GM21423 (cell line): ENCODE results near the gene ENPP5.
A peak's percentile ranks its signal among the peaks of the same experiment; 100 is the strongest.
"Not testable (repeated sequence)": the region's sequence is repeated elsewhere in the genome, so short reads cannot be mapped to it uniquely, and the experiment has no call there.

Source experiments
- ATAC-seq: cut with Tn5 transposase; IDR thresholded peaks from one replicate; pipeline ENCODE4 v1.9.1; 2021; ENCODE audit warnings: mild to moderate bottlenecking, moderate library complexity; ENCODE audit not compliant: unreplicated experiment

The ENPP5 gene

DNA sequence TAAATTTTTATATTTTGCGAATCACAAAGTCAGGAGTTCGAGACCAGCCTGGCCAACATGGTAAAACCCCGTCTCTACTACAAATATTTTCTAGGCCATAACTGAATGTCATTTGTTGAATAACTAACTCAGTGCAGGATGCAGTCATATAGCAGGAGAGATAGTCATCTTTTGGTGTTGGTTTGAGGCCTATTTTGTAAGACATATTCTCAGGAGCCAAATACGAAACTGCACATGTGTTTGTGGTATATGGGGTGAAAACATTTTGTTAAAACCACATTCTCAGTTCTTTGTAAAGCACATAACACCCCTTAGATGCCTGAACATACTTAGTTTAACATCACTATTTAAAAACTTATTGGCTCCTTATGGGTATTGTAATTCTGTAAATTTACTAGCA is 4.7 kb upstream of the ENPP5 start:
- ATAC-seq = peak; percentile 78

DNA sequence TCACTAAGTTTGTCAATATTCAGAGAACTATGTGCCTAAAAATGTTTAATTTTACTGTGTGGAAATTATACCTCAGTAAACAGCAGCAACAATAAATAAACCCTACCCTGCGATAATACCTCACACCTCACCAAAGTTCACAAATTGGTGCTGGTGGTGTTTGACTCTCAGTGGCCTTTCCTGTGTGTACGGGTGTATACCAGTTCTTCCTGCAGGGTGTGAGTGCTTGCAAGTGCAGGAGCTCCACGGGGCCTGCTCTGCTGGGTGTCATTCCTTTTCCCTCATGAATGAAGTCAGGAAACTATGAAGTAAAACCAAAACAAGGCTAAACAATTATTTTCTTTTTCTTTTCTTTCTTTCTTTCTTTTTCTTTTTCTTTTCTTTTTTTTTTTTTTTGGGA is 4.1 kb upstream of the ENPP5 start:
- no peak for ATAC-seq

DNA sequence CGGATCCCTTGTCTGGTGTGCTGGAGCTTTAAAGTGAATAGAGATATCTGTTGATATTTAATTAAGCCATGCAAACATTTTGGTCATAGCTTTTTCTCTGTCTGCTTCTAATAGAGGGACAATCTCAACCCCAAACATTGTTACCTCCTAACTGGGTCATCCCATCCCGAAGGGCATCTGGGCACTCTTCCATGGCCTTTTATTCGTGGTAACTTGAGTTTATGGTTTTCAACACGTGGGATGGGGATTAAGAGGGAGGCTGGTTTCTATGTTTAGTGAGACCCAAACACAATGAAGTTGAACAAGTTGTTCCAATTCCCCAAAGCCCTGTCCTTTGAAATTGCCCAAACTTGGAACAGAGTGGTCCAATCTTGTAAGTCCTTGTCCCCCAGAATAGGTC is 1.4 kb upstream of the ENPP5 start:
- no peak for ATAC-seq

DNA sequence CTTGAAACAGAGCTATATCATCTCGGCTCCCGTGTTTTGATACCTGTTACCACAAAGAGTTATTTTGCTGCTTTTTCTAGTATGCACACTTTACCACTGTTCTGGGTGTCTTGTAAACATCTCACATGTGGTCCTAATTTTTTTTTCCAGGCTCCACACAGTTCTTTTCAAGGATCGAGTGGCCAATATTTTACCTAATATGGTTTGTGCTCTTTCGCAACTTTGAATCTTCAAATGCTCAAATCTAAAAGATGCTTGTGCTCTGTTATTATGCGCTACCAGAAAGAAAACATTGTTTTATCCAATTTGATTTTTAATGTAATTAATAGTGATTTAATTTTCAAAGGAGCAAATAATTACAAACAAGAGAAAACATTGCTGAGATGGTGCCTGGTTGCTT is 10.7 kb downstream of the ENPP5 start:
- ATAC-seq = no peak

DNA sequence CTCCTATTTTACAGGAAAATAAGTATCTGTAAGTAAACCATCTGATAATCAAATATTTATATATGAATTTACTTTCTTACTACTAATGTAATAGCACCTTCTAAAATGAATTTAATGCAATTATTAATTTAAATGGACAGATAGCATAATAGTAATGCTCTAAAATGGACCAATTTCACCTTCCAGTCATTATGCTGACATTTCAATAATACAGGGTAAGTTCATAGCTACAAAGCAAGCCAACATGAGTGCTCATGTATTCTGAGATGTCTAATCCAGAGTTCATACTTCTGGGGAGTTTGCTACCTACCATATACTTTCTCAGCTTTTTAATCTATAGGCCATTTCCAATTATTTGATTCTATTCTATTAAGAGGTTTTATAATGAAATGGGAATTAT is 11.6 kb downstream of the ENPP5 start:
- no peak for ATAC-seq

DNA sequence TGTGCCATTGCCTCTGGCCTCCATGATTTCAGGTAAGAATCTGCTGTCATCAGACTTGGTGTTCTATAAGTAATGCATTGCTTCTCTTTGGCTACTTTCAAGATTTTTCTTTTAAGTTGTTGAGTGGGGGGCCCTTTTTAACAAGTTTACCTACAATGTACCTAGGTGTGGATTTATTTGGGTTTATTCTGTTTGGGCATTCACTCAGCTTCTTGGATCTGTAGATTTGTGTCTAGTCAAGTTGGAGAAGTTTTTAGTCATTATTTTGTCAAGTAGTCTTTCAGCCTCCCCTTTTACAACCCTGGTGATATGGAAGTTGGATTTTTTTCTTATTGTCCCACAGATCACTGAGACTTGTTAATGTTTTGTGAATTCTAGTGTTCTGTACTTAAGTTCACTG is 14.1 kb downstream of the ENPP5 start:
- ATAC-seq = no peak

DNA sequence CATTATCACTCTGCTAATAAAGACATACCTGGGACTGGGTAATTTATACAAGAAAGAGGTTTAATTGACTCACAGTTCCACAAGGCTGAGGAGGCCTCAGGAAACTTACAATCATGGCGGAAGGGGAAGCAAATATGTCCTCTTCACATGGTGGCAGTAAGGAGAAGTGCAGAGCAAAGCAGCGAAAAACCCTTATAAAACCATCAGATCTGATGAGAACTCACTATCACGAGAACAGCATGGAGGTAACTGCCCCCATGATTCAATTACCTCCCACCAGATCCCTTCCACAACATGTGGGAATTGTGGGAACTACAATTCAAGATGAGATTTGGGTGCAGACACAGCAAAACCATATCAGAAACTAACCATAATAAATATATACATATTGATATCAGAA is 21.7 kb downstream of the ENPP5 start:
- ATAC-seq = not testable (repeated sequence)

DNA sequence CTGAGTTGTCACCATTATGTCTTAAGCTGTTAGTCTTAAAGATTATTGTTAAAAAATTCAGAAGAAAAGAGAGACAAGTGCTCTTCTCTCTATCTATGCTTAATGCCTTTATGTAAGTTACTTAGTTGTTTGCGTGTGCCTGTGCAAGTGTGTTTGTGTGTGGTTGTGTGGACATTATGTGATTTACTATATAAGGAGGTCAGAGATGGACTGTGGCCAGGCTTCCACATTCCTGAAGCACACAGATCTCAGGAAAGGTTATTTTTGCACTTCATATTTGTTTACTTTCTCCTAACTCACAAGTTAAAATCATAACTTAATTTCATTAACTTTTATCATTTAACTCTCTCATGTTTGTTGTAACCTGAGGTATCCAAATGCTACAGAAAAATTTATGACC is 26.5 kb downstream of the ENPP5 start:
- ATAC-seq = no peak

DNA sequence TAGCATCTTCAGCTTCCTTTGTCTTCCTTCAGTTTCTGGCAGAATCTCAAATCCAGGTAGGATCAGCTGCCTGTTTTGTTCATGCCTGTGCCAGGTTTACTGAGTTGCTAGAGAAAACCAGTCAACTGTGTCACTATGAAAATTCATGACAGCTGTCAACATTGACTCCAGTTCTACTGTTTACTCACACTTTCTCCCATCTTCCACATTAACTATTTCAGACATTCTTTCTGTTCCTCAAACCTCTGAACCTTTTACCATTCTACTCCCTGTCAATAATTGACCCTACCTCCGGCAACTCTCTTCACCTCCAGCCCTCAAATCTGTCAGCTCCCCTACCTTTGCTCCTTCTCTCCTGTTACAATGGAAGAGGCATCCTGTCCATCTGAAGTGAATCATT is 32.5 kb downstream of the ENPP5 start:
- peak; percentile 83 for ATAC-seq

DNA sequence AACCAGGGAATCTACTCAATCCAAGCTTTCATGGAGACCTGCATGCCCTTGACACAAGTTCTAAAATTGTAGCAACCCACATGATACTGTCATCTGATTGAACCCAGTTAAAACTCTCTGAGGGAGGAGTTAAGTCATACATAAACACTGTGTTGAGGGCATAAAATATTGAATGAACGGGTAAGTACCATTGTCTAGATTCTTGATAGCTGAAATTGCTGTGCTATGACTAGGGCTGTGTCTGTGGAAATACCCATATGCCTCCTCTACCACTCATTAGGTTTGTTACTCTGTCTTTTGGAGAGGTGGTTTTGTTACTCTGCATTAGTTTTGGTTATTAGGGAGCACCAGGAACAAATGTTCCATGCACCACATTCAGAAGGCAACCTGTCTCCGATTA is 33.4 kb downstream of the ENPP5 start:
- ATAC-seq = peak; percentile 32

DNA sequence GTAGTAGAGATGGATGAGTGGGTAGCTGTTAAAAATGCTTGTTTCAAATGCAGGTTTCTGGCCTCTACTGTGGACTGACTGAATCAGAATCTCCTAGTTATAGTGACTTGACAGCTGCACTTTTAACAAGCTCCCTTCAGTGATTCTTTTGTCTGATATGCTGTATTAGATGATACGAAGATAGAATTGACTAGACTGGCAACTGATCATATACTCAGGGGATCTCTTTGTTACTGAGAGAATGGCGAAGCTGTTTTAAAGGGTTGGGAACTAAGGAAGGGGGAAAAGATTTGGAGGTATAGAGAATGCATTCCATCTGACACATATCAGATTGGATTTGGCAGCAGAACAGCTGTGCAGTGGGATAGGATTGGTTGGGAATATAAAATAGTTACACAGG is 33.9 kb downstream of the ENPP5 start:
- ATAC-seq = no peak

DNA sequence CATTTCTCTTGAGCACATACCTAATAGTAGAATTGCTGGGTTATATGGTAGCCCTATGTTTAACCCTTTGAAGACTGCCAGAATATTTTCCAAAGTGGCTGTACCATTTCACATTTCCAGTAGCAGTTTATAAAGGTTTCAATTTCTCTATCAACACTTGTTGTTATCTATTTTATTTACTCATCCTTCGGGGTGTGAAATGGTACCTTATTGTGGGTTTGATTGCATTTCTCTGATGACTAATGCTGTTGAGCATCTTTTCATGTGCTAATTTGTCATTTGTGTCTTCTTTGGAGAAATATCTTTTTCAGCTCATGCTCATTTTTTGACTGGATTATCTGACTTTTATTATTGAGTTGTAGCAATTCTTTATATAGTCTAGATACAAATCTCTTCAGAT is 35.6 kb downstream of the ENPP5 start:
- no peak for ATAC-seq

DNA sequence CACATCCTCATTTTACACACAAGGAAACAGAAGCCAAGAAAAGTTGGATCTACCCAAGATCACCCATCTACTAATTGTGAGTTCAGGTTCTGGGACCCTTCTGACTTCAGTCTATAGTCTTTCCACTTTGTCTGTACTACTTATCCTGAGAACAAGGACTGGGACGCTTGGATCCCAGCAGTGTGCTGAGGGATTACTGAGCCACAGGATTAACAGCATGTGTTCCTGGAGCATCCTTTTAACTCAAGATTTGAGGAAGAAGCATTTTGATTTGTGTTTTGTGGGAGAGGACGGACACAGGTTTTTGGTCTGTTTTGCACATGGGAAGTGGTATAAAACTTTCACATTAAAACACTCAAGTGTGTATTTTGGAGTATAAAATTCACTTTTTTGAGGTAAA is 36.6 kb downstream of the ENPP5 start:
- ATAC-seq = no peak

DNA sequence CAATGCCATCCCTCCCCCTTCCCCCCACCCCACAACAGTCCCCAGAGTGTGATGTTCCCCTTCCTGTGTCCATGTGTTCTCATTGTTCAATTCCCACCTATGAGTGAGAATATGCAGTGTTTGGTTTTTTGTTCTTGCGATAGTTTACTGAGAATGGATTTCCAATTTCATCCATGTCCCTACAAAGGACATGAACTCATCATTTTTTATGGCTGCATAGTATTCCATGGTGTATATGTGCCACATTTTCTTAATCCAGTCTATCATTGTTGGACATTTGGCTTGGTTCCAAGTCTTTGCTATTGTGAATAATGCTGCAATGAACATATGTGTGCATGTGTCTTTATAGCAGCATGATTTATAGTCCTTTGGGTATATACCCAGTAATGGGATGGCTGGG is 39.5 kb downstream of the ENPP5 start:
- not testable (repeated sequence) for ATAC-seq

DNA sequence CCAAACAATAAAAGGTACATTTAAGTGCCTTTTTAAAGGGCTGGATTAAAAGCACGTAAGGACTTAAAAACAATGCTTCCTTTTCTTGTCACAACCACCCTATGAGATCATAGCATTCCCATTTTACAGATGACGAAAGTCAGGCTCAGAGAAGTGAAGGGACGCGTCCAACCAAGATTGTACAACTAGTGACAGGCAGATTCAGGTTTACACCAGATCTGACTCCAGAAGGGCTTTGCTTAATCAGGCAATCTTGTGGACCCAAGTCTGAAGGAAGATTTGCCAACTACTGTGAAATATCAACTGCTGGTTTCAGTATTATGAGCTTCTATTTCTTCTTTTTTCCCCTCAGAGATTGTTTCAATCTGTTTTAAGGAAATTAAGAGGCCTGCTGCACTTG is 40.1 kb downstream of the ENPP5 start:
- ATAC-seq = no peak

DNA sequence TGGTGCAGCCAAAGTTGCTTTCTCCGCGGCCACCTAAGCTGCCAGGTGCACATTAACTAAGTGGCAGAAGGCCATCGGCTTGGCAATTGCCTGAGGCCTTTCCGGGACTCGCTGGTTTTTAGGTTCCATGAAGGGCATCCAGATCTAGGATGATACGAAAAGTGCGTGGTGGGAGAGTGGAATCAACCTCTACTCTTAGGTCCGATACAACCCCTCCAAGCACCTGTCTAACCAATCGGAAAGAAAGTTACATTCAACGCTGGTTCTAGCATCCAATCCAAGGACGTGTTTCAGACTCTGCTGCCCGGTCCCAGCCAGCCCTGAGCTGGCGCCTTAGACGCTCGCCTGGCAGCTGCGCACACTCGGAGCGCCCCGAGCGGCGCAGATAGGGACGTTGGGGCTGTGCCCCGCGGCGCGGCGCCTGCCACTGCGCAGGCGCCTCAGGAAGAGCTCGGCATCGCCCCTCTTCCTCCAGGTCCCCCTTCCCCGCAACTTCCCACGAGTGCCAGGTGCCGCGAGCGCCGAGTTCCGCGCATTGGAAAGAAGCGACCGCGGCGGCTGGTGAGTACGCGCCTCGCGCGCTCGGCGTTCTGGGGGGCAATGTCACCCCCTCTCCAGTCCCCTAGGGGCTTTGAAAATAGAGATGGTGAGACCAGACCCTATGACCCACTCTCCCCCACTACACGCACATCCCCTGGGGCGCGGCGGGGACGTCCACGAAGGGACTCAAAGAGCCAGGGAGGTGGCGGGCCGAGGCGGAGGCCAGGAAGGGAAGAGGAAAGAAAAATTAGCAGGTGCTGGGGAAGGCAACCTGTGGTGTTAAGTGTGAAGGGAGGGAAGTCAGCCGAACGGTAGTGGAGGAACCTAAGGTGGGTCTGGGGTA is 40.9 kb downstream of the ENPP5 start, which contains the start of gene ENPP4:
Gene ENPP4, plus strand, starts transcription at position 361 of the 883 bp plus-strand sequence. CDS start 9,595 bp downstream, outside the sequence.
- ATAC-seq = peak; percentile 94

DNA sequence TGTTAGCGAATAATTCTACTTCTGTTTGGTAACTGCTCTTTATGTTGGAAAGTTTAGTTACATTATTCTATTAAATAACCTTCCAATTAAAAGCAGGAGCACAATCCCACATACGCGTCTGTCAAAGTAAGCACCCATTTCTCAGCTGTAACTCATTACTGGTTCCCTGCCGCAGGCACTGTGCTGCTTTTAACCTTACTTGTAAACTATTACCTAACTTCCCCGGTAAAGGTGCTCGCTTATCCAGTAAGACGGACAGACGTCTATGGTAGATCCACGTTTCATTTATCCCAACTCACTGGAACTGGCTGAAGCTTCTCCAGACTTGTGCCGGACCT is 41.5 kb downstream of the ENPP5 start:
- ATAC-seq = peak; percentile 7

DNA sequence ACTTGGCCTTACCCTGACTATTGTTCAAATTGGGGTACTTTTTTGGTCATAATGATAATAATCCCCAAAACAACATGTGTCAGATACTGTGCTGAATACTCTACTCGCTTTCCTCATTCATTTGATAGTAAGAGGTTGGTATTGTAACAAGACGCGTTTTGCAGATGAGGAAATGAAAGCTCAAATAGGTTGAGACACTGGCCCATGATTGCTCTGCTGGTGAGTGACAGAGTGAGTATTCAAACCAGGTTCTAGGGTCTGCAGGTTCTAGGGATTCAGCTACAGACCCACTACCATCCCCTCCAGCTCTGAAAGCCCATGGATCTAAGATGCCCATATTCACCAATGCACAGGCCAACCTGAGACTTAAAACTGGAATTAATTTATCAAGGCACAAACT is 42.3 kb downstream of the ENPP5 start:
- peak; percentile 37 for ATAC-seq

DNA sequence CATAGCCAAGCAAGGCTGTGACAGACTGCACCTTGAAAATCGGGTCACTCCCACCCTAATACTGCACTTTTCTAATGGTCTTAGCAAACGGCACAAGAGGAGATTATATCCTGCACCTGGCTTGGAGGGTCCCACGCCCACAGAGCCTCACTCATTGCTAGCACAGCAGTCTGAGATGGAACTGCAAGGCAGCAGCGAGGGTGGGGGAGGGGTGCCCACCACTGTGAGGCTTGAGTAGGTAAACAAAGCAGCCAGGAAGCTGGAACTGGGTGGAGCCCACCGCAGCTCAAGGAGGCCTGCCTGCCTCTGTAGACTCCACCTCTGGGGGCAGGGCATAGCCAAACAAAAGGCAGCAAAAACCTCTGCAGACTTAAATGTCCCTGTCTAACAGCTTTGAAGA is 51.1 kb downstream of the ENPP5 start:
- ATAC-seq = not testable (repeated sequence)

DNA sequence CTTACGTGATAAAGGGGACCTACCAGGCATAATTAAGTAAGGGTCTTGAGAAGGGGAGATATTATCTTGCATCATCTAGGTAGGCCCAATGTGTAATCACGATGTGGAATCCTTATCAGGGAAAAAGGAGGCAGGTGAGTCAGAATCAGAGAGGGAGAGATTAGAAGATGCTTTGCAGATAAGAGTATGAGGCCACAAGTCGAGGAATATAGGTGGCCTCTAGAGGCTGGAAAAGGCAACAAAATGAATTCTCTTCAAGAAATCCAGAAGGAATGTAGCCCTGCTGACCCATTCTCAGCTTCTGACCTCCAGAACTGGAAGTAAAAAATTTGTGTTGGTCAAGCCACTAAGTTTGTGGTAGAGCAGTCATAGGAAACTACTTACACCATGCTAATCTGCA is 51.9 kb downstream of the ENPP5 start:
- ATAC-seq = no peak

DNA sequence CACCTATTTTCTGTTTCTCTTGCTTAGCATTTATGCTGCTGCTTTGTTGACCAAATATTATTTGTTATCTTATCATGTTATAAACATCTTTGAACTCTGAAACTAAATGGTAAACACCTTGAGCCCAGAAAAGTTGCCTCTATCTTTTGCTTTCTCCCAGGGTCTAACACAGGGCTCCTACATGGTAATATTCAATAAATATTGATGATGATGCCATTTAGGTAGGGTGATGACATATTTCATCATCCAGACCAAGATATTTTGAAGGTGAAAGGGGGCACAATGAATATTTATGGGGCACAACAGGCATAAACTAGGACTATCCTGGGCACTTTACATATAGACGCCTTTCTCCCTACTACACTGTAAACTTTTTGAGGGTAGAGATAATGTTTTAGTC is 52.6 kb downstream of the ENPP5 start:
- ATAC-seq = no peak

DNA sequence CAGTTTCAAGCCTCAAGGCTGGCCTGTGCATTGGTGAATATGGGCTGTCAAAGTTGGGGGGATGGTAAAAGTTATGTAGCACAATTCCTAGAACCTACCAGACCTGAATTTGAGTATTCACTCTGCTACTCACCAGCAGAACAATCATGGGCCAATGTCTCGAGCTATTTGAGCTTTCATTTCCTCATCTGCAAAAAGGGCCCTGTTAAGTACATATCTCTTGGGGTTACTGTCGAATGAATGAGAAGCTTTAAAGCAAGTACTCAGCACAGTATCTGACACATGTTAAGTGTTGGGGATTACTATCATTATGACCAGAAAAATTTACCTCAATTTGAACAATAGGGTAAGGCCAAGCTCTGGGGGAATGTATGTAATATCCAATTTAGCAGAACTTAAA is 54.5 kb downstream of the ENPP5 start:
- ATAC-seq = no peak

DNA sequence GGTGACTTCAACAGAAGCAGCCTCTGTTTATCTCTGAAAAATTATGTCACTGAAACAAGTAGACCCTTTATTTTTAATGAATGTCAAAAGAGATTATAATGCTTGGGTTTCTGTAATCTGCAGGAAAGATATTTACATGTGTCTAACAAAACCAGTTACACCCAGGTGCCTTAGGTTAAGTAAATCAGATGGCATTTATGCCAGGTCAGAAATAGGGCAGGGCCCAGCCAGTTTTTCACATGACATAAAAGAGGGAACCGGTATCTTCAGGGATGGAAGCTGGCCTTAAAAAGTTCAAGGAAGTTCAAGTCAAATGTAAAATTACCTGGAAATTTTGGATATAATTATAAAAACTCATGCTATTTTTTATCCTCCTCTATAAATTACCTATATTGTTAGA is 55.1 kb downstream of the ENPP5 start:
- no peak for ATAC-seq
